H1 (cell line): Measurements from ENCODE around the gene ZNF618. TPM values are rescaled to one million over a fixed set of nuclear protein-coding genes. Genes with fewer than 3 reads are reported as not detected.

ENCODE experiments used
- CTCF ChIA-PET: fragments of 300-600 bp; sonication (Branson Sonifier 250); formaldehyde crosslinking; loops from one replicate; lab custom pipeline; 2021; ENCODE audit not compliant: partially characterized antibody; lab: Charles Lee
- POLR2A ChIA-PET: fragments of 300-600 bp; sonication (Branson Sonifier 250); formaldehyde crosslinking; loops from one replicate; lab custom pipeline; 2021; ENCODE audit warnings: inconsistent platforms; ENCODE audit not compliant: partially characterized antibody; lab: Charles Lee
- DNase-seq, 2 experiments: peaks; one replicate each; pipeline versions ENCODE4 v3.0.0 to v3.0.0-alpha.2; 2010 to 2022; ENCODE audit warnings: low spot score in 2 of 2, low read depth in 1 of 2, mixed read lengths in 1 of 2
- FAIRE-seq: peaks from 2 replicates; lab custom pipeline; 2011; peaks lifted over from hg19 to GRCh38; lab: Jason Lieb, UNC
- H2AFZ ChIP-seq: 2 replicates; pipeline ENCODE4 v1.8.1; 2012; ENCODE audit warnings: low read length, inconsistent platforms
- H2AK5ac ChIP-seq: 2 replicates; pipeline ENCODE4 v1.6.1; 2013; ENCODE audit warnings: low read depth, low read length
- H2BK120ac ChIP-seq: replicated peaks from 2 replicates; pipeline ENCODE3; 2013; ENCODE audit warnings: low read depth, low read length, inconsistent platforms
- H2BK12ac ChIP-seq: 2 replicates; pipeline ENCODE4 v1.6.1; 2013; ENCODE audit warnings: low read depth, low read length
- H2BK15ac ChIP-seq: 2 replicates; pipeline ENCODE4 v1.6.1; 2013; ENCODE audit warnings: low read length
- H2BK20ac ChIP-seq: 2 replicates; pipeline ENCODE4 v1.6.1; 2013; ENCODE audit warnings: low read length
- H2BK5ac ChIP-seq: 2 replicates; pipeline ENCODE4 v1.6.1; 2013; ENCODE audit warnings: low read depth, low read length
- H3K14ac ChIP-seq: 2 replicates; pipeline ENCODE4 v1.6.1; 2013; ENCODE audit warnings: inconsistent platforms; ENCODE audit not compliant: insufficient read length
- H3K18ac ChIP-seq: 2 replicates; pipeline ENCODE4 v1.6.1; 2013; ENCODE audit warnings: low read length; ENCODE audit errors: extremely low read depth
- H3K23ac ChIP-seq: 2 replicates; pipeline ENCODE4 v1.6.1; 2013; ENCODE audit warnings: inconsistent platforms; ENCODE audit not compliant: insufficient read length
- H3K23me2 ChIP-seq: 2 replicates; pipeline ENCODE4 v1.6.1; 2013; ENCODE audit warnings: low read depth, low read length
- H3K27ac ChIP-seq: 2 replicates; pipeline ENCODE4 v1.6.1; 2011; ENCODE audit warnings: low read depth, low read length, inconsistent platforms
- H3K27me3 ChIP-seq, 4 experiments: replicated peaks in 1 of 4; 1 replicate in 1 of 4; 2 replicates in 3 of 4; pipeline versions ENCODE4 v1.6.1 to v1.8.1; 2011 to 2013; ENCODE audit warnings: low read length in 3 of 4, mild to moderate bottlenecking in 3 of 4, inconsistent platforms in 2 of 4, mixed read lengths in 2 of 4, moderate library complexity in 1 of 4; ENCODE audit not compliant: control insufficient read depth in 3 of 4, insufficient read depth in 3 of 4; ENCODE audit errors: extremely low read depth in 1 of 4
- H3K36me3 ChIP-seq, 4 experiments: 2 replicates each; pipeline versions ENCODE4 v1.6.1 to v1.8.1; 2011 to 2013; ENCODE audit warnings: mild to moderate bottlenecking in 4 of 4, low read length in 3 of 4, moderate library complexity in 2 of 4, control low read depth in 1 of 4, inconsistent platforms in 1 of 4; ENCODE audit not compliant: insufficient read depth in 4 of 4, control insufficient read depth in 2 of 4
- H3K4ac ChIP-seq: replicated peaks from 2 replicates; pipeline ENCODE3; 2013; ENCODE audit warnings: low read length, low read depth, mixed read lengths, inconsistent platforms; ENCODE audit not compliant: insufficient read length
- H3K4me1 ChIP-seq, 4 experiments: replicated peaks in 1 of 4; 1 replicate in 1 of 4; 2 replicates in 3 of 4; pipeline versions ENCODE4 v1.6.1 to v1.8.1; 2011 to 2013; ENCODE audit warnings: low read length in 3 of 4, inconsistent platforms in 2 of 4, mixed read lengths in 1 of 4; ENCODE audit not compliant: insufficient read depth in 4 of 4, control insufficient read depth in 3 of 4
- H3K4me2 ChIP-seq, 2 experiments: 2 replicates each; pipeline versions ENCODE4 v1.6.1 to v1.8.1; 2011 to 2013; ENCODE audit warnings: low read depth in 2 of 2, low read length in 2 of 2, control low read depth in 1 of 2, inconsistent platforms in 1 of 2, mild to moderate bottlenecking in 1 of 2; ENCODE audit not compliant: insufficient read depth in 1 of 2
- H3K4me3 ChIP-seq, 4 experiments: fragments of 200-600, 300-600 bp in 1 of 4; sonication (generic), shearing (Covaris generic), sonication (Bioruptor Twin) in 1 of 4; 2 replicates each; pipeline versions ENCODE4 v1.5.1 to v1.8.1; 2011 to 2016; ENCODE audit warnings: low read length in 4 of 4, low read depth in 3 of 4, control low read depth in 2 of 4, inconsistent platforms in 2 of 4, mild to moderate bottlenecking in 2 of 4, mixed read lengths in 1 of 4, moderate library complexity in 1 of 4; ENCODE audit not compliant: insufficient read depth in 2 of 4; ENCODE audit errors: extremely low read depth in 1 of 4
- H3K56ac ChIP-seq: replicated peaks from 2 replicates; pipeline ENCODE3; 2013; ENCODE audit warnings: low read depth, mild to moderate bottlenecking, mixed read lengths, low read length, inconsistent platforms; ENCODE audit not compliant: insufficient read length
- H3K79me1 ChIP-seq: 2 replicates; pipeline ENCODE4 v1.6.1; 2013; ENCODE audit warnings: low read depth, low read length, control low read depth
- H3K79me2 ChIP-seq, 2 experiments: 2 replicates each; pipeline versions ENCODE4 v1.6.1 to v1.8.1; 2012 to 2013; ENCODE audit warnings: low read length in 2 of 2, mild to moderate bottlenecking in 2 of 2, inconsistent platforms in 1 of 2; ENCODE audit not compliant: insufficient read depth in 2 of 2, control insufficient read depth in 1 of 2
- H3K9ac ChIP-seq, 4 experiments: replicated peaks in 1 of 4; 1 replicate in 1 of 4; 2 replicates in 3 of 4; pipeline versions ENCODE4 v1.6.1 to v1.8.1; 2011 to 2013; ENCODE audit warnings: low read depth in 3 of 4, low read length in 3 of 4, control low read depth in 2 of 4, mild to moderate bottlenecking in 2 of 4, moderate library complexity in 2 of 4, inconsistent platforms in 1 of 4; ENCODE audit errors: extremely low read depth in 1 of 4
- H3K9me3 ChIP-seq, 2 experiments: 2 replicates each; pipeline versions ENCODE4 v1.6.1 to v1.8.1; 2012 to 2013; ENCODE audit warnings: mild to moderate bottlenecking in 2 of 2, moderate library complexity in 2 of 2, control low read depth in 1 of 2, inconsistent platforms in 1 of 2, low read depth in 1 of 2, low read length in 1 of 2, mixed read lengths in 1 of 2; ENCODE audit not compliant: insufficient read depth in 2 of 2
- H4K20me1 ChIP-seq, 2 experiments: replicated peaks in 1 of 2; 2 replicates each; pipeline versions ENCODE3 to v1.8.1; 2011 to 2013; ENCODE audit warnings: inconsistent platforms in 2 of 2, low read length in 2 of 2, mild to moderate bottlenecking in 1 of 2; ENCODE audit not compliant: insufficient read depth in 2 of 2, control insufficient read depth in 1 of 2
- H4K5ac ChIP-seq: 2 replicates; pipeline ENCODE4 v1.6.1; 2013; ENCODE audit warnings: low read length, low read depth, mixed read lengths, inconsistent platforms; ENCODE audit not compliant: insufficient read length
- H4K8ac ChIP-seq: 2 replicates; pipeline ENCODE4 v1.8.0; 2013; ENCODE audit warnings: mild to moderate bottlenecking, moderate library complexity, low read length, inconsistent platforms; ENCODE audit not compliant: insufficient read depth; ENCODE audit errors: extremely low read depth
- H4K91ac ChIP-seq: replicated peaks from 2 replicates; pipeline ENCODE3; 2013; ENCODE audit warnings: low read length, mixed read lengths, inconsistent platforms; ENCODE audit not compliant: insufficient read length
- EGR1 ChIP-seq: IDR thresholded peaks from 2 replicates; pipeline ENCODE4 v1.6.1; 2011; ENCODE audit warnings: low read depth, low read length, borderline replicate concordance
- JUND ChIP-seq: IDR thresholded peaks from 2 replicates; pipeline ENCODE4 v1.6.1; 2011; ENCODE audit warnings: mild to moderate bottlenecking, improper control_type of control experiment, low read length
- POLR2A ChIP-seq, 2 experiments: IDR thresholded peaks; 1 replicate in 1 of 2; 2 replicates in 1 of 2; pipeline ENCODE4 v1.6.1; 2011; ENCODE audit warnings: low read depth in 2 of 2, low read length in 2 of 2, mild to moderate bottlenecking in 2 of 2; ENCODE audit errors: control extremely low read depth in 1 of 2
- SIRT6 ChIP-seq: IDR thresholded peaks from one replicate; pipeline ENCODE4 v1.7.1; 2012; ENCODE audit warnings: low read length, inconsistent platforms
- SP1 ChIP-seq: IDR thresholded peaks from 2 replicates; pipeline ENCODE4 v1.6.1; 2011; ENCODE audit warnings: low read depth, low read length
- WGBS, 2 experiments: shearing (Covaris generic) in 1 of 2; methylation state at CpG; one replicate each; pipeline versions ENCODE4 v1.1.6 to v1.1.7; 2013 to 2015; ENCODE audit warnings: low lambda C conversion rate in 2 of 2, mixed read lengths in 2 of 2, inconsistent platforms in 1 of 2, low coverage in 1 of 2, missing lambda C conversion rate in 1 of 2; ENCODE audit not compliant: insufficient replicate concordance in 2 of 2, insufficient coverage in 1 of 2, insufficient read length in 1 of 2; ENCODE audit errors: extremely low coverage in 1 of 2, missing lambda C conversion rate in 1 of 2; 5-methylcytosine and 5-hydroxymethylcytosine counted together
- polyA plus RNA-seq, 7 experiments: library from polyadenylated mRNA; depleted of rRNA in 3 of 7; stranded (reverse) in 5 of 7; unstranded in 2 of 7; fragments of >200 nt in 5 of 7; fragments of 200-250 nt in 2 of 7; gene quantifications; 1 replicate in 5 of 7; 2 replicates in 1 of 7; 4 replicates in 1 of 7; pipeline versions ENCODE4 v1.2.1 to v1.2.3, GENCODE V29; 2011 to 2013; ENCODE audit warnings: missing spikeins in 2 of 7, mixed read lengths in 2 of 7
- total RNA-seq: library from RNA; stranded (reverse); fragmentation: NEBNext Ultra II Directional; extraction: Animal tissue kit (Norgen Biotek cat#: 25700); gene quantifications from 2 replicates; pipeline ENCODE4 v1.2.1, GENCODE V29; 2021
- TF ChIP-seq, protein P1 (sequence below), 3 experiments: IDR thresholded peaks; 1 replicate in 2 of 3; 2 replicates in 1 of 3; pipeline versions ENCODE4 v1.5.1 to v1.6.1; 2011; ENCODE audit warnings: low read length in 3 of 3, mild to moderate bottlenecking in 3 of 3, inconsistent platforms in 2 of 3, low read depth in 1 of 3, moderate library complexity in 1 of 3; ENCODE audit not compliant: insufficient read depth in 1 of 3; ENCODE audit errors: control extremely low read depth in 1 of 3

The ZNF618 gene
- total and polyA plus RNA-seq, 2 of the 8 experiments (the other 6 are each of a cell fraction or from before 2014, with no cell fraction given): 9.6 to 28.5 TPM

GRCh38 chr9:114051706-114052105 is 175.6 kb downstream of the ZNF618 start:
- Histone ChIP-seq H2BK12ac (no peak overlapping the region), H3K4me1 (no peaks in the 10 kb centered on the region), H4K8ac (no peak overlapping the region; the same call in 1 of the 2 replicates), H2BK20ac (no peak overlapping the region), H3K18ac (no peak overlapping the region), H3K27ac (no peak overlapping the region), H2AK5ac (no peak overlapping the region), H3K14ac (no peak overlapping the region), H3K36me3 (peaks cover 7 to 33% (median 14%) of the 10 kb centered on the region in 4 experiments; a peak in 7 of 8 replicates), H3K4me3 (no peak overlapping the region), H2BK15ac (no peak overlapping the region), H2BK120ac (no peak overlapping the region), H3K56ac (no peak overlapping the region), H3K23ac (no peak overlapping the region), H2AFZ (no peak overlapping the region), H3K23me2 (no peaks in the 10 kb centered on the region), H3K4ac (no peak overlapping the region), H3K79me1 (no peaks in the 10 kb centered on the region), H3K27me3 (no peaks in the 10 kb centered on the region), H4K20me1 (peaks cover 0 to 3% of the 10 kb centered on the region in 2 experiments), H3K4me2 (no peak overlapping the region), H2BK5ac (no peak overlapping the region), H3K9ac (no peak overlapping the region), H4K5ac (no peak overlapping the region), H3K79me2 (no peaks in the 10 kb centered on the region), H4K91ac (no peak overlapping the region), H3K9me3 (no peaks in the 10 kb centered on the region)
- 82% methylated on average over 7 of the region's 7 CpGs; no CpG with 5 or more reads in 1 of the 2 experiments for WGBS, 2 experiments
- CTCF ChIA-PET: interaction anchor here (1.3 to 1.4 kb wide), 3 partner anchors 30 to 314 kb away, joined by 4 read pairs; no protein-coding TSS in a partner anchor
- POLR2A ChIA-PET: interaction anchor here (0.6 to 1.1 kb wide), 3 partner anchors 8 to 278 kb away, joined by 3 to 5 read pairs (median 3); no protein-coding TSS in a partner anchor
- DNase-seq (no peak), FAIRE-seq (no peak)
- TF ChIP-seq SP1 (no peak), SIRT6 (no peak), POLR2A (IDR thresholded peaks at IDR 0.05; ENCODE audit: control extremely low read depth in 1 of 2, low read depth in 2 of 2, low read length in 2 of 2) (no peak), EGR1 (no peak), JUND (no peak)
- TF ChIP-seq, protein P1, sequence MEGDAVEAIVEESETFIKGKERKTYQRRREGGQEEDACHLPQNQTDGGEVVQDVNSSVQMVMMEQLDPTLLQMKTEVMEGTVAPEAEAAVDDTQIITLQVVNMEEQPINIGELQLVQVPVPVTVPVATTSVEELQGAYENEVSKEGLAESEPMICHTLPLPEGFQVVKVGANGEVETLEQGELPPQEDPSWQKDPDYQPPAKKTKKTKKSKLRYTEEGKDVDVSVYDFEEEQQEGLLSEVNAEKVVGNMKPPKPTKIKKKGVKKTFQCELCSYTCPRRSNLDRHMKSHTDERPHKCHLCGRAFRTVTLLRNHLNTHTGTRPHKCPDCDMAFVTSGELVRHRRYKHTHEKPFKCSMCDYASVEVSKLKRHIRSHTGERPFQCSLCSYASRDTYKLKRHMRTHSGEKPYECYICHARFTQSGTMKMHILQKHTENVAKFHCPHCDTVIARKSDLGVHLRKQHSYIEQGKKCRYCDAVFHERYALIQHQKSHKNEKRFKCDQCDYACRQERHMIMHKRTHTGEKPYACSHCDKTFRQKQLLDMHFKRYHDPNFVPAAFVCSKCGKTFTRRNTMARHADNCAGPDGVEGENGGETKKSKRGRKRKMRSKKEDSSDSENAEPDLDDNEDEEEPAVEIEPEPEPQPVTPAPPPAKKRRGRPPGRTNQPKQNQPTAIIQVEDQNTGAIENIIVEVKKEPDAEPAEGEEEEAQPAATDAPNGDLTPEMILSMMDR (IDR thresholded peaks at IDR 0.05; ENCODE audit: control extremely low read depth in 1 of 3, insufficient read depth in 1 of 3, low read depth in 1 of 3, low read length in 3 of 3): no peak
